Vagina (tissue), 2 donors: ENCODE results near the gene PTGFRN. TPM values are rescaled to one million over a fixed set of nuclear protein-coding genes. Genes with fewer than 3 reads are reported as not detected.

ENCODE experiments used
- DNase-seq, 2 donors: peaks; one replicate each; pipeline ENCODE4 v3.0.0-alpha.2; 2017; ENCODE audit errors: extremely low spot score in 2 of 2
- H3K27ac ChIP-seq: fragments of 200-600 bp; sonication (generic); one replicate; pipeline ENCODE4 v1.5.1; 2019
- H3K27me3 ChIP-seq: fragments of 200-600 bp; sonication (generic); one replicate; pipeline ENCODE4 v1.5.1; 2019
- H3K36me3 ChIP-seq, 2 donors: fragments of 200-600 bp; sonication (generic); one replicate each; pipeline ENCODE4 v1.5.1; 2017 to 2019
- H3K4me1 ChIP-seq: fragments of 200-600 bp; sonication (generic); one replicate; pipeline ENCODE4 v1.5.1; 2019
- H3K4me3 ChIP-seq, 2 donors: fragments of 200-600 bp; sonication (generic); 1 replicate in 1 of 2; 2 replicates in 1 of 2; pipeline ENCODE4 v1.5.1; 2016 to 2019
- H3K9me3 ChIP-seq: fragments of 200-600 bp; sonication (generic); one replicate; pipeline ENCODE4 v1.5.1; 2019
- POLR2A ChIP-seq, 2 donors: fragments of 450-650 bp; IDR thresholded peaks; one replicate each; pipeline ENCODE4 v1.6.1; 2017; ENCODE audit warnings: antibody characterized with exemption in 2 of 2, mild to moderate bottlenecking in 2 of 2, moderate library complexity in 2 of 2
- POLR2AphosphoS5 ChIP-seq, 2 donors: sonication (generic); formaldehyde crosslinking; IDR thresholded peaks; one replicate each; pipeline ENCODE4 v1.9.0; 2017; ENCODE audit warnings: antibody characterized with exemption in 2 of 2, mild to moderate bottlenecking in 2 of 2, low read depth in 1 of 2; ENCODE audit not compliant: insufficient read depth in 1 of 2
- intact Hi-C: fragments of 100-400 bp; cut with DNase I; formaldehyde crosslinking; loops from one replicate; pipeline ENCODE4 v1.15.1; 2023
- total RNA-seq: library from RNA; depleted of rRNA; stranded (reverse); fragments of >200 nt; gene quantifications from one replicate; pipeline ENCODE4 v1.2.3, GENCODE V29; 2016
- TF ChIP-seq, protein P1 (sequence below), 3 experiments: fragments of 450-650 bp in 2 of 3; fragments of 200-600 bp in 1 of 3; sonication (generic) in 1 of 3; IDR thresholded peaks; one replicate each; pipeline ENCODE4 v1.5.1; 2017 to 2019; ENCODE audit warnings: antibody characterized with exemption in 3 of 3, mild to moderate bottlenecking in 2 of 3, moderate library complexity in 2 of 3

The PTGFRN gene
- total RNA-seq, 1 donor from 2014 or later = 52.8 TPM

DNA sequence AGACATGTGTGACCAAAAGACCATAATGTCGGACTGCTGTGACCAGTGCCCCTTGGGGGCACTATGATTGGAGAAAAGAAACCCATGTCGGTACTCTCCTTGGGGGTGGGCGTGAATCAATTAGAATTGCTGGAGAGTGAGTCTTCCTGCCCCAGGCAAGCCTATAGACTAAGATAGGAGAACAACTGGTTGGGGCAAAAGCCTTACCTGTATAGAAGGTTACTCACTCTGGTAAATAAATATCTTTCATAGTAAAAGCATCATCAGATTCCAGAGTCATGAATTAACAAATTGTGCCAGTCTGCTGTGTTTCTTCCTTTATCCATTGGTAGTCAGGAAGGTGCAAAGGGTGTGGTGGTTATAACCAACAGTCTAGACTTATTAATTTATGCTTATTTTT is 2.9 kb upstream of the PTGFRN start:
- no peak overlapping the region for H3K27ac ChIP-seq
- intact Hi-C loops = no loop called here
- TF ChIP-seq POLR2A (IDR thresholded peaks at IDR 0.05) (no peak), POLR2AphosphoS5 (IDR thresholded peaks at IDR 0.05; ENCODE audit: insufficient read depth in 1 of 2, low read depth in 1 of 2) (peak in 1 of 2 donors; percentile 17)
- TF ChIP-seq, protein P1, sequence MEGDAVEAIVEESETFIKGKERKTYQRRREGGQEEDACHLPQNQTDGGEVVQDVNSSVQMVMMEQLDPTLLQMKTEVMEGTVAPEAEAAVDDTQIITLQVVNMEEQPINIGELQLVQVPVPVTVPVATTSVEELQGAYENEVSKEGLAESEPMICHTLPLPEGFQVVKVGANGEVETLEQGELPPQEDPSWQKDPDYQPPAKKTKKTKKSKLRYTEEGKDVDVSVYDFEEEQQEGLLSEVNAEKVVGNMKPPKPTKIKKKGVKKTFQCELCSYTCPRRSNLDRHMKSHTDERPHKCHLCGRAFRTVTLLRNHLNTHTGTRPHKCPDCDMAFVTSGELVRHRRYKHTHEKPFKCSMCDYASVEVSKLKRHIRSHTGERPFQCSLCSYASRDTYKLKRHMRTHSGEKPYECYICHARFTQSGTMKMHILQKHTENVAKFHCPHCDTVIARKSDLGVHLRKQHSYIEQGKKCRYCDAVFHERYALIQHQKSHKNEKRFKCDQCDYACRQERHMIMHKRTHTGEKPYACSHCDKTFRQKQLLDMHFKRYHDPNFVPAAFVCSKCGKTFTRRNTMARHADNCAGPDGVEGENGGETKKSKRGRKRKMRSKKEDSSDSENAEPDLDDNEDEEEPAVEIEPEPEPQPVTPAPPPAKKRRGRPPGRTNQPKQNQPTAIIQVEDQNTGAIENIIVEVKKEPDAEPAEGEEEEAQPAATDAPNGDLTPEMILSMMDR (IDR thresholded peaks at IDR 0.05) = no peak
- no peaks in the 10 kb centered on the region for H3K9me3 ChIP-seq
- no peak overlapping the region for H3K4me3 ChIP-seq
- no peaks in the 10 kb centered on the region for H3K36me3 ChIP-seq
- no peaks in the 10 kb centered on the region for H3K27me3 ChIP-seq
- peaks cover 20% of the 10 kb centered on the region for H3K4me1 ChIP-seq
- DNase-seq = no peak

- Histone ChIP-seq H3K36me3 (no peaks in the 10 kb centered on the region), H3K4me1 (peaks cover 25% of the 10 kb centered on the region), H3K27me3 (no peaks in the 10 kb centered on the region), H3K27ac (no peak overlapping the region), H3K9me3 (no peaks in the 10 kb centered on the region), H3K4me3 (no peak overlapping the region)
- intact Hi-C loops = no loop called here
- TF ChIP-seq POLR2AphosphoS5 (IDR thresholded peaks at IDR 0.05; ENCODE audit: insufficient read depth in 1 of 2, low read depth in 1 of 2) (no peak), POLR2A (IDR thresholded peaks at IDR 0.05) (no peak)
- TF ChIP-seq, protein P1 (IDR thresholded peaks at IDR 0.05) = no peak
- DNase-seq = no peak
These were observed 2.4 kb upstream of the PTGFRN start for GRCh38 chr1:116907351-116907750.

DNA sequence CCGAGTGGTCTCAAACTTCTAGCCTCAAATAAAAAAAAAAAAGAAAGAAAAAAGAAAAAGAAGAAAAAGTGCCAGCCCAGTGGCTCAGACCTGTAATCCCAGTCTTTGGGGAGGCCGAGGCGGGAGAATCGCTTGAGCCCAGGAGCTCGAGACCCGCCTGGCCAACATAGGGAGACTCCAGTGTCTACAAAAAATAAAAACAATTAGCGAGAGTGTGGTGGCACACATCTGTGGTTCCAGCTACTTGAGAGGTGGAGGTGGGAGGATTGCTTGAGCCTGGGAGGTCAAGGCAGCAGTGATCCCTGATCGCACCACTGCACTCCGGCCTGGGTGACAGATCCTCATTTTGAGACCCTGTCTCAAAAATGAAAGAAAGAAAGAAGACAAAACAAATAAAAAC is 1.4 kb upstream of the PTGFRN start:
- DNase-seq = no peak
- Histone ChIP-seq H3K4me3 (no peak overlapping the region), H3K9me3 (no peaks in the 10 kb centered on the region), H3K27ac (no peak overlapping the region), H3K36me3 (no peaks in the 10 kb centered on the region), H3K4me1 (peaks cover 34% of the 10 kb centered on the region), H3K27me3 (no peaks in the 10 kb centered on the region)
- intact Hi-C loops = no loop called here
- TF ChIP-seq, protein P1 (IDR thresholded peaks at IDR 0.05) = no peak
- TF ChIP-seq POLR2AphosphoS5 (IDR thresholded peaks at IDR 0.05; ENCODE audit: insufficient read depth in 1 of 2, low read depth in 1 of 2) (no peak), POLR2A (IDR thresholded peaks at IDR 0.05) (no peak)

DNA sequence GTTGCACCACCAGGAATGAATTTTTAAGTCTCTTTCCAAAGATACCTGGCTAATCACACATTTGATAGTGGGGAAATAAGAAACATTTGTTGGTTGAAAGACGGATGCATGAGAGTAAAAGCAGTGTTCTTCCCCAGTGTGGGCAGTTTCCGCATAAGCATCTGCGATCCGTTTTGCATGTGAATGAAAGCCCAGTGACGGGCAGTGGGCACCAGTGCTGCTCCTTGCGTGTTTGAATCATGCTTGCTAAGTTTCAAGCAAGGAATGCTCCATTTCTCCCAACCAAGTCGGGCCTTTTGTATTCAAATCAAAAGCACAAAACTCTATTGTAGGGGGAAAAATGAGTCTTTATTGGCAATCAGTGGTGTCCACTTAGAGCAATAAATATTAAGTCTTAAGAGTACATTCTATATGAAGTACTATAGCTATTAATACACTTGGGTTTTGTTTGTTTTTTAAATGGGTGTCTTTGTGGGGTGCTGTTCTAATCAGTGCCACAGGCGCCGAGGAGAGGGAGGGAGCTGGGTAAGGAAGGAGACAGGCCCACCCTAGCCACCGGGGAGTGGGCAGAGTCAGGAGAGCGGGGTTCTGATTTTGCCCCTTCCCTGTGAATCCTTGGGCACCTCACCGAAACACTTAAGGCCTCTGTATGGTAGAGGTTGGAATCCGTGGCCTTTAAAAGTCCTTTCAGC is 750 bp upstream of the PTGFRN start:
- no peak for DNase-seq
- Histone ChIP-seq H3K27me3 (no peaks in the 10 kb centered on the region), H3K4me3 (peak overlapping the region; percentile 61 to 66), H3K9me3 (no peaks in the 10 kb centered on the region), H3K27ac (peak overlapping the region; percentile 84), H3K36me3 (no peaks in the 10 kb centered on the region), H3K4me1 (peaks cover 35% of the 10 kb centered on the region)
- intact Hi-C loops = no loop called here
- TF ChIP-seq POLR2AphosphoS5 (IDR thresholded peaks at IDR 0.05; ENCODE audit: insufficient read depth in 1 of 2, low read depth in 1 of 2) (no peak), POLR2A (IDR thresholded peaks at IDR 0.05) (no peak)
- TF ChIP-seq, protein P1 (IDR thresholded peaks at IDR 0.05) = no peak
